Measurements from ENCODE around the gene PTPRE. TPM values are rescaled to one million over a fixed set of nuclear protein-coding genes. Genes with fewer than 3 reads are reported as not detected.
A peak's percentile ranks its signal among the peaks of the same experiment; 100 is the strongest.

Gene PTPRE
- total RNA-seq, 1 experiment from 2014 or later: 0.50 TPM

DNA sequence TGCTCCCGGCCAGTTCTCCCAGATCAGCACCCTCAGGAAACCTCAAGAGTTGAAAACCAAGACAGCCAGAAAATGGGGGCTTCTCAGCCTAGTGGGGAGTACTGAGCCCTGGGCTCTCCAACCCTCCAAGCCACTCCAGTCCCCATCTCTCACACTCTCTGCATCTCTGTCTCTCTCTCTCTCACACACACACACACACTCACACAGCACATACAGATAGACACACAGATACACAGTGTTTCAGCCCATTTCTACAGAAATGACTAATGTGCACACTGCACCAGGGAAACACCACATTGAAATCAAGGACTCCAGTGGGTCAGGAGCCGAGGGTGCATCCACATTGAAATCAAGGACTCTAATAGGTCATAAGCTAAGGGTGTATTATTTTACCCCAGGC, 111.8 kb downstream of the PTPRE start:
- Histone ChIP-seq H3K4me1 (no peaks in the 10 kb centered on the region), H3K36me3 (ENCODE audit: control insufficient read depth, insufficient read depth, low read length) (no peaks in the 10 kb centered on the region), H3K27me3 (replicated peaks; ENCODE audit: control insufficient read depth, insufficient read depth, low read length) (peaks cover 1% of the 10 kb centered on the region), H3K4me3 (ENCODE audit: low read depth, low read length) (no peak overlapping the region), H3K9me3 (no peaks in the 10 kb centered on the region)
- no peak overlapping the region for H3K27ac Mint-ChIP-seq (ENCODE audit: unreplicated experiment)
- H3K4me1 Mint-ChIP-seq (ENCODE audit: low read depth, unreplicated experiment): no peaks in the 10 kb centered on the region
- ChIA-PET CTCF (no interaction called here), POLR2A (no interaction called here)
- no TSS peak for BruUV-seq (replicated peaks)
- H3K27me3 Mint-ChIP-seq (ENCODE audit: insufficient read depth, unreplicated experiment): peaks cover 15% of the 10 kb centered on the region
- DNase-seq: no peak
- TF ChIP-seq, protein P1, sequence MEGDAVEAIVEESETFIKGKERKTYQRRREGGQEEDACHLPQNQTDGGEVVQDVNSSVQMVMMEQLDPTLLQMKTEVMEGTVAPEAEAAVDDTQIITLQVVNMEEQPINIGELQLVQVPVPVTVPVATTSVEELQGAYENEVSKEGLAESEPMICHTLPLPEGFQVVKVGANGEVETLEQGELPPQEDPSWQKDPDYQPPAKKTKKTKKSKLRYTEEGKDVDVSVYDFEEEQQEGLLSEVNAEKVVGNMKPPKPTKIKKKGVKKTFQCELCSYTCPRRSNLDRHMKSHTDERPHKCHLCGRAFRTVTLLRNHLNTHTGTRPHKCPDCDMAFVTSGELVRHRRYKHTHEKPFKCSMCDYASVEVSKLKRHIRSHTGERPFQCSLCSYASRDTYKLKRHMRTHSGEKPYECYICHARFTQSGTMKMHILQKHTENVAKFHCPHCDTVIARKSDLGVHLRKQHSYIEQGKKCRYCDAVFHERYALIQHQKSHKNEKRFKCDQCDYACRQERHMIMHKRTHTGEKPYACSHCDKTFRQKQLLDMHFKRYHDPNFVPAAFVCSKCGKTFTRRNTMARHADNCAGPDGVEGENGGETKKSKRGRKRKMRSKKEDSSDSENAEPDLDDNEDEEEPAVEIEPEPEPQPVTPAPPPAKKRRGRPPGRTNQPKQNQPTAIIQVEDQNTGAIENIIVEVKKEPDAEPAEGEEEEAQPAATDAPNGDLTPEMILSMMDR (IDR thresholded peaks at IDR 0.05; ENCODE audit: insufficient read depth in 1 of 2, low read depth in 1 of 2, low read length in 1 of 2, severe bottlenecking in 1 of 2, unreplicated experiment in 1 of 2): no peak
- intact Hi-C loops (cut with micrococcal nuclease; ENCODE audit: unreplicated experiment): no loop called here
- H3K36me3 Mint-ChIP-seq (ENCODE audit: insufficient read depth, unreplicated experiment): peaks cover 5% of the 10 kb centered on the region
- H3K9me3 Mint-ChIP-seq (ENCODE audit: unreplicated experiment): no peaks in the 10 kb centered on the region
- H3K4me3 Mint-ChIP-seq (ENCODE audit: unreplicated experiment): no peak overlapping the region

DNA sequence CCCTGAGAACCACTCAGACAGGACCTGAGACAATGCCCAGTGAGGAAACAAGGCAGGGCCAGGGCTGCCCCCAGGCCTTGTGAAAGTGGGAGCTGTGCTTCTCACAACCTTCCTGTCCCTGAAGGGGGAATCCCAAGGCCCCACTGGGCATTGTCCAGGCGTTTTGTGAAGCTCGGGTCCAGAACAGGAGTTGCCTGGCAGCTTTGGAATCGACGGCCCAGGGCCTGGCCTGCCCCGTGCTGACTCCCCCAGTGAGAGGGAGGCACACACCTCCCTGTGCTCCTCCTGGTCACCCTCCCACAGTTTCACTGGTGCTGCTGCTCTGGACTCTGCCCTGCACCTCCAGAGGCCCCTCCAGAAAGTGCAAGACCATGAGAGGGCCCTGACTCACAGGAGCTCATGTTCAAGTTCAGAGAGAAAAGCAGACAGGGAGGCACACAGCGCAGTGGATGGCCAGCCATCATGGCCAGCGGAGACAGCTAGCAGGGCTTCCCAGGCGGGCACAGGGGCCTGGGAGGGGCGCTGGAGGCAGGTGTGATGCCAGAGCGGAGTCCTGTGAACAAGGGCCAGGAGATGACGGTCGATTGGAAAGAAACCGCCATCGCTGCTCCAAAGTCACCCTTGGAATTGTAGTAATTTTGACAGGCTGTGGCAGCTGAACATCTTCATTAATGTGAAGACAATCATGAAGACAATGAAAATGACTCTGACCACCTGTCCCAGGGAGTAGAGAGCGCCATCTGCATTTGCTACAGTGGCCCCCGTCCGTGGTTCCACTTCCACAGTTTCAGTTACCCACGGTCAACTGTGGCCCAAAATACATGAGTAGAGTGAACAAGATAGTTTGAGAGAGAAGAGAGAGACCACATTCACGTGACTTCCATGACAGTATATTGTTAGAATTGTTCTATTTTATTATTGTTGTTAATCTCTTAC, 115.6 kb downstream of the PTPRE start:
- H3K9me3 ChIP-seq: no peaks in the 10 kb centered on the region
- H3K27me3 Mint-ChIP-seq (ENCODE audit: insufficient read depth, unreplicated experiment): peaks cover 11% of the 10 kb centered on the region
- no peak overlapping the region for H3K4me3 Mint-ChIP-seq (ENCODE audit: unreplicated experiment)
- TF ChIP-seq, protein P1 (IDR thresholded peaks at IDR 0.05; ENCODE audit: insufficient read depth in 1 of 2, low read depth in 1 of 2, low read length in 1 of 2, severe bottlenecking in 1 of 2, unreplicated experiment in 1 of 2): no peak
- H3K27me3 ChIP-seq (replicated peaks; ENCODE audit: control insufficient read depth, insufficient read depth, low read length): peaks cover 1% of the 10 kb centered on the region
- no peaks in the 10 kb centered on the region for H3K4me1 Mint-ChIP-seq (ENCODE audit: low read depth, unreplicated experiment)
- no peak overlapping the region for H3K27ac Mint-ChIP-seq (ENCODE audit: unreplicated experiment)
- intact Hi-C loops (cut with micrococcal nuclease; ENCODE audit: unreplicated experiment): no loop called here
- DNase-seq: no peak
- H3K4me1 ChIP-seq: no peaks in the 10 kb centered on the region
- no peaks in the 10 kb centered on the region for H3K36me3 ChIP-seq (ENCODE audit: control insufficient read depth, insufficient read depth, low read length)
- H3K9me3 Mint-ChIP-seq (ENCODE audit: unreplicated experiment): no peaks in the 10 kb centered on the region
- ChIA-PET POLR2A (no interaction called here), CTCF (no interaction called here)
- no peak overlapping the region for H3K4me3 ChIP-seq (ENCODE audit: low read depth, low read length)
- BruUV-seq (replicated peaks): no TSS peak
- peaks cover 5% of the 10 kb centered on the region for H3K36me3 Mint-ChIP-seq (ENCODE audit: insufficient read depth, unreplicated experiment)

DNA sequence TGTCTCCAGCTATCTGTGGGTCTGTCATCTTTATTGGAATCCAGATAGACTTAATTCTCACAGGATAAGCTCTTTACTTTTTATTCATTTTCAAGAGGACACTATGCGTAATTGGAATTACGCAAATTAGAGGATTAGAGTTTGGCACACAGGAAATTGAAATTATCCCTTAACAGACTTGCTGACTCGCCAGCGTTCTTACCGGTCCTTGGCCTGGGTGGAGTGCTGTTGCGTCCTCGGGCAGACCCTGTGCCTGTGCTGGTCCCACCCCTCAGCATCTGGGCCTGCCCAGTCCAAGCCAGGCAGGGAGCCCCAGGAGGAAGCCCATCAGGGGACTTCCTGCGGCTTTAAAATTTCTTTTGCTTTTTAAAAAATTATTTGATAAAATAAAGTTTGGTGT, 117.5 kb downstream of the PTPRE start:
- H3K4me1 Mint-ChIP-seq (ENCODE audit: low read depth, unreplicated experiment): no peaks in the 10 kb centered on the region
- H3K27me3 ChIP-seq (replicated peaks; ENCODE audit: control insufficient read depth, insufficient read depth, low read length): no peaks in the 10 kb centered on the region
- no peaks in the 10 kb centered on the region for H3K9me3 ChIP-seq
- H3K27me3 Mint-ChIP-seq (ENCODE audit: insufficient read depth, unreplicated experiment): peaks cover 4% of the 10 kb centered on the region
- intact Hi-C loops (cut with micrococcal nuclease; ENCODE audit: unreplicated experiment): no loop called here
- no peaks in the 10 kb centered on the region for H3K9me3 Mint-ChIP-seq (ENCODE audit: unreplicated experiment)
- H3K4me3 Mint-ChIP-seq (ENCODE audit: unreplicated experiment): no peak overlapping the region
- H3K36me3 ChIP-seq (ENCODE audit: control insufficient read depth, insufficient read depth, low read length): no peaks in the 10 kb centered on the region
- POLR2A ChIA-PET: no interaction called here
- no peak overlapping the region for H3K4me3 ChIP-seq (ENCODE audit: low read depth, low read length)
- BruUV-seq (replicated peaks): no TSS peak
- TF ChIP-seq, protein P1 (IDR thresholded peaks at IDR 0.05; ENCODE audit: insufficient read depth in 1 of 2, low read depth in 1 of 2, low read length in 1 of 2, severe bottlenecking in 1 of 2, unreplicated experiment in 1 of 2): no peak
- peaks cover 5% of the 10 kb centered on the region for H3K36me3 Mint-ChIP-seq (ENCODE audit: insufficient read depth, unreplicated experiment)
- CTCF ChIA-PET: interaction anchor here (1.1 kb wide), 1 partner anchor 54 kb away, joined by 3 read pairs; no protein-coding TSS in a partner anchor
- no peak overlapping the region for H3K27ac Mint-ChIP-seq (ENCODE audit: unreplicated experiment)
- DNase-seq: peak in 1 of 2 experiments; percentile 9
- H3K4me1 ChIP-seq: no peaks in the 10 kb centered on the region
